ENCODE data around the gene CTIF. TPM values are rescaled to one million over a fixed set of nuclear protein-coding genes. Genes with fewer than 3 reads are reported as not detected.

The CTIF gene
- total RNA-seq, 1 experiment from 2014 or later: 8.3 TPM

DNA sequence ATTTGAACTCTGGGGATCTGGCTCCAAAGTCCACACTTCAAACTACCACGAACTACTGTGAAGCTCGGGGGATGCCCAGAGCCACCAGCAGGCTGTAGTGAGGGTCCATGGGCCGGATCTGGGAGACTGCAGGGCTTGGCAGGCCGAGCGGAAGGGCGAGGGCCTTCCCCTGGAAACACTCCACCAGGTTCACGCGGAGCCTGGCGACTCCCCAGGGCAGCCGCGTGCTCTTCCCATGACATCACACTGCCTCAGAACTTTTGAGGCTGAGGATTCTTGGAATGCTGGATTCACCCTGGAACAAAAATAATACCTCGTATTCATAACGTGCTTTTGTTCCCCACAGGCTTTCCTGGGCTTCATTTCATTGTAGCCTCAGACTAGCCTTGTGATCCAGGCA, 210.9 kb downstream of the CTIF start:
- no peak for DNase-seq (ENCODE audit: low spot score)

DNA sequence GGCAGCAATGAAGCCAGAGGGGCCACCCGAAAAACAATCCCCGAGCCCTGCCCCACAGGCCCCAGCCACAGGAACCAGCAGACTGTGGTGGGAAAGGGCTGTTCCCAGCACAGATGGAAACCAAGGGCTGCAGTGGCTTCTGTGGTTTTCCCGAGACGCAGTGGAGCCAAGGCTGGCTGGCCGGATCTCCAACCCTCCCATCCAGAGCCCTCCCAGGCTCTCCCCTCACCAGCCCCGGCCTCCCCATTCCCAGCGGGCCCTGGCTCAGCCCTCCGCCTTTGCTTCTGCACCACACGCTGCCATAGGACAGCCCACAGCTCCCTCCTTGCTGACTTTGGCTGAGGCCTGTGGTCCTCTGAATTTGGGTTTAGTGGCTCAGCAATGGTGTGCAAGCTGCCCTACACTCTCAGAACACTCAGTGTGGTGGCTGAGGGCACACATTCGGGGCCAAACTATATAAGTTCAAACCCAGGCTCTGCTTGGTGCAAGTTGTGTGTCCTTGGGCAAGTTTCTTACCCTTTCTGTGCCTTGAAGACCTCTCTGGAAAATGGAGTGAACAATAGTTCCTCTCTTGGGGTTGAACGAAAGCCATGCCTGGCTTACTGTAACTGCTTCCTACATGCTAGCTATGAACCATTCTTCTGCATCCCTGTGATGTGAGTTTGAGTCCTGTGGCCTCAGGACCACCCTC, 211.8 kb downstream of the CTIF start:
- DNase-seq (ENCODE audit: low spot score): no peak

DNA sequence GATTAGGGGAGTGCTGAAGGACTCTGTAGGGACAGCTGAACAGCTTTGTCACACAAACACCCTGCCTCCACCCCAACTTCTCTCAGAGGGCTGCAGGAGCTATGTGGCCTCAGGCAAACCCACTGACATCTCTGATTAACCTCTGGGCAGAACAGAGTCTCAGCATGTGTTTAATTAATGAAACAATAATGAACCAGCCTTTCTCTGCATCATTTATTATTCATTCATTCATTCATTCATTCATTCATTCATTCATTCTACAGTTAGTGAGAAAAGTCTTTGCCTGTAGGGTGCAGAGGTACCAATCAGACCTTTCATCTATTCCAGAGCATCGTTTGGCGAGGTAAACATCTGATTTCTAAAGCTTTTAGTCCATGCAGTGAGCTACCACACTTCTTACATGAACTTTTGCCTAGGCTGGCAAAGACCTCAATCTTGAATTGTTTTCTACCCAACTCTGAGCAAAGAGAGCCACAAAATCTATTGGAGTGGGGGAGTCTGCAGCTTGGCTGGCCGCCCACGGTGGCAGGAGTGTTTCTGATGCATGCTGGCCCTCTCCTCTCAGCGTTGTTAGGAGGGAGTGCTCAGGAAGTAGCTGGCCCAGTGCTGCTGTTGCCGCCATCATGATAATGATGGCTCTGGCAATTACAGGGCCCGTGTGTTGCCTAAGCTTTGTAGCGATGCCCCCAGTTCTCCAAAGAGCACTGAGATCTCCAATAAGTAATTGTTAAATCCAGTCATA, 213.1 kb downstream of the CTIF start:
- no peak for DNase-seq (ENCODE audit: low spot score)

- no peak for DNase-seq (ENCODE audit: low spot score)
These were observed 213.6 kb downstream of the CTIF start for GRCh38 chr18:48752478-48752877.

- DNase-seq (ENCODE audit: low spot score): no peak
These were observed 214.1 kb downstream of the CTIF start for GRCh38 chr18:48752928-48753327.

GRCh38 chr18:48753691-48754090, 214.9 kb downstream of the CTIF start:
- DNase-seq (ENCODE audit: low spot score): no peak

DNA sequence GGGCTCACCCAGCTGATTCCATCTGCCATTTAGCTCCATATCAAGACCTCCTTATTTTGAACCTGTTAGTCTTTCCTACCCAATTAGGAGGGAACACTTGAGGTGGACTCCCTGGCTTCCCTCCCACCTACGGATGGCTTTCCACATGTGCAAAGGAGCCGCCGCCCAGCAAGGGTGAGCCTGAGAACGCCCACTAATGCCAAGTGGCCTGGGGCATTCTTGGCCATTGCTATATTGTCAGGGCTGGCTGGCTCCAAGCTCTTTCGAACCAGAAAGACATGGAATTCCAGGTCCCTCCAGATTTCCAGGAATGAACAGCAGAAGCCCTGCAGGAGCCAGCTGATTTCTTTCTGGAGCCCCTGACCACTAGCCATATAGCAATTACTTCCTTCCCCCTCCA, 215.7 kb downstream of the CTIF start:
- no peak for DNase-seq (ENCODE audit: low spot score)

- DNase-seq (ENCODE audit: low spot score): no peak
These were observed 216.2 kb downstream of the CTIF start for GRCh38 chr18:48754993-48755473.

DNA sequence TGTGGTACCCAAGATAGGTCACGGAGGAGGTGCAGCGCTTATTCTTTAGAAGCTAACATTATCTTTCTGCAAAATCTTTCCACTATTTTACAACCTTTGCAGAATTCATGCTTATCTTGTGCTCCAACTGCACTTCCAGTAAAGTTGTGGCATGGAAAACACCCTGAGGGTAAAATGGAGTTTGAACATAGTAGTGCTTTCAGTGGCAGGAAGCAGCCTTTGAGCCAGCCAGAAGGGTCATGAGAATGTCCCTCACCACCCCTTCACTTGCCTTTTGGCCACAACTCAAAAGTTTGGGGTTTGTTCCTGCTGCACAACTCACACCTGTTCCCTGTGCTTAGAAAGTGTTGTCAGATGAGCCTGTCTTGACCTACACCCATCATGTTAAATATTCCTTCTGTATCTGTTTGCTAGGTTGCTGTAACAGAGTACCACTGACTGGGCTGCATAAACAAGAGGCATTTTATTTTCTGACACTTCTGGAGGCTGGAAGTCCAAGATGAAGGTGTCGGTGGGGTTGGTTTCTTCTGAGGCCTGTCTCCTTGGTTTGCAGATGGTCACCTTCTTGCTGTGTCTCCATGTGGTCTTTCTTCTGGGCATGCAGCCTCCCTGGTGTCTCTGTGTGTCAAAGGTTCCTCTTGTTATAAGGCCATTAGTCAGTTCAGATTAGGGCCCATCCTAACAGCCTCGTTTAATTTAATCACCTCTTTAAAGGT, 217.8 kb downstream of the CTIF start:
- no peak for DNase-seq (ENCODE audit: low spot score)

DNA sequence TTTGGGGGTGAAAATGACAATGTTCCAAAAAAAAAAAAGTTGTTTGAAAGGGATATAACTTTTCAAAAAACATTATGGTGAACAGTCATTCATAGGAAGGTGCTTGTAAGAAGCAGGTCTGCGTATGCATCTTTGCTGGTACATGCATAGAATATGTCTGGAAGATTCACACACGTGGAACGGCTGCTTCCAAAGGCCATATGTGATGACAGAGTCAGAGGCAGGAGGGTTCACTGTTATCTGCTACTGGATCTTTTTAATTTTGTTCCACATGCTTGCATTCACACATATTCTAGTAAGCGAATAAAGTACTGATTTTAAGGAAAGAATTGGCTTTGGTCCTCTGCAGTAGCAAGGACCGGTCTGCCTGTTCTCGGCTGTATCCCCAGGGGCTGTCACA, 218.5 kb downstream of the CTIF start:
- no peak for DNase-seq (ENCODE audit: low spot score)

- no peak for DNase-seq (ENCODE audit: low spot score)
These were observed 219.1 kb downstream of the CTIF start for GRCh38 chr18:48757906-48758305.

DNA sequence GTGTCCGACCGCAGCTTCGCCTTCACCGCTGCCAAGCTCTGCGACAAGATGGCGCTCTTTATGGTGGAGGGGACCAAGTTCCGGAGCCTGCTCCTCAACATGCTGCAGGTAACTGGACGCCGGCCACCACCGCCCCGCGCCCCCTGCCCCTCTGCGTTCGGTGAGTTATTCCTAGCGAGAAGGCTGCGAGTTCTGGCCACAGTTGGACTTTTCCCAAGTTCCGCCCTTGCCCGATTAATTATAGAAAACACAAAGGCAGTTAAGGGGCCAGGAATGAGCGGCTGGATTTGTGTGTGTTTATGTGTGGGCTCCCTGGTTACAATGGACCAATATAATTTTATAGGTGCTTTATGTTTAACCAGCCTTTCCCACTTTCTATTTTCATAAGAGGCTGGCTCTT, 222.8 kb downstream of the CTIF start:
- DNase-seq (ENCODE audit: low spot score): peak; percentile 84

- DNase-seq (ENCODE audit: low spot score): no peak
These were observed 223.2 kb downstream of the CTIF start for GRCh38 chr18:48762022-48762421.

- DNase-seq (ENCODE audit: low spot score): no peak
These were observed 224.2 kb downstream of the CTIF start for GRCh38 chr18:48762836-48763718.

GRCh38 chr18:48763719-48764100, 224.9 kb downstream of the CTIF start:
- DNase-seq (ENCODE audit: low spot score): peak; percentile 13

GRCh38 chr18:48765053-48765452, 226.2 kb downstream of the CTIF start:
- DNase-seq (ENCODE audit: low spot score): no peak

DNA sequence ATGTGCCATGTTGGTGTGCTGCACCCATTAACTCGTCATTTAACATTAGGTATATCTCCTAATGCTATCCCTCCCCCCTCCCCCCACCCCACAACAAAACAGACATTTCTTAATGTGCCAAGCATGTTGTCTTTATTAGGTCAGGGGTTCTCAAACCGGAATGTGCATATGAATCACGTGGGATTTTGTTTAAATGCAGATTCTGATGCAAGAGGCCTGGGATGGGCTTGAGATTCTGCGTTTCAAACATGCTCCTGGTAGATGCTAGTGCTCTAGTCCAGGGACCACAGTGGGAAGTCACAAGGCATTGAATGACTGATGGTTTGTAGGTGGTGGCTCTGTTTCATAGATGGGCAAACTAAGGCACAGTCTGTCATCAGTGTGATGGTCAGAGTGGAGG, 227.2 kb downstream of the CTIF start:
- DNase-seq (ENCODE audit: low spot score): peak; percentile 15

DNA sequence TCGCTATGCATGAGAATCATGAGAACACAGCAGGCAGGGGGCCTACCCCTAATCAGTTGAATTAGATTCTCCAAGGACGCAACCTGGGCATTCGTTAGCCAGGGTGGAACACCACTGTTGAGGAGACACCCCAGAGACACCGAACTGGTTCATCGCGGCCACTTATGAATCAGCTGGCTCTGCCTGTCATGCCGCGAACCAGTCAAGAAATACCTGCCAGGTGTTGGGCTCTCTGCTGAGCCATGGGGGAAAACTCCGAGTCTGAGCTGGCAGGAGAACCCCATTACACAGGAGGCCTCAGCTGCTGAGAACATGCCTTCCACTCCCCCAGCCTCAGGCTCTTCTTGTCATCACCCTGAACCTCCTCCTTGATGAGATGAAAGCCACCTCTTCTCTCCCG, 227.7 kb downstream of the CTIF start:
- DNase-seq (ENCODE audit: low spot score): peak; percentile 7

DNA sequence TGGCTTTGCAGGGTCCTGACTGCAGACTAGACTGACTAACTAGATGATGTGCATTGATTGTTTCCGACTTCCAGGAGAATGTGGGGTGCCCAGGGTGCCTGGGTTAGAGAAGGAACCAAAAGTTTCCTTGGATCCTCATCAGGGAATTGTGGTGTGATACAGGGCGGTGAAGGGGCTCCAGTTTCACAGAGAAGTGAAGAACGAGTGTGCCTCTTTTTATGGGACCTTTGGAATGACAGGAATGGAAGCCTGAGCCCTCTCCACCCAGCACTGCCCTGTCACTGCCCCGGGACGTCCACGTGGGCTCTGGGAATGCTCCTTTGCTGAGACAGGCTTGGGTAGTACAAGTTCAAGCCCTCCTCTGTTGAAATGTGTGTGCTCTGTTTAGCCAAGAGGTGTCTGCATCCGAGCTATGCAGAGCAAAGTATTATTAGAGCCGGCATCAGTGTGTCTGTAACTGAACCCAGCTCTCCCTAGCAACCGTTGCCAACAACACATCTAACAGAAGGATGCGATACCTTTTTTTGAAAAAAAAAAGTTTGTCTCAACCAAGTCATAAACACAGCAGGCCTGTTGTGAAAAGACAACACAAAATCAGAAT, 228.4 kb downstream of the CTIF start:
- DNase-seq (ENCODE audit: low spot score): peak; percentile 76

DNA sequence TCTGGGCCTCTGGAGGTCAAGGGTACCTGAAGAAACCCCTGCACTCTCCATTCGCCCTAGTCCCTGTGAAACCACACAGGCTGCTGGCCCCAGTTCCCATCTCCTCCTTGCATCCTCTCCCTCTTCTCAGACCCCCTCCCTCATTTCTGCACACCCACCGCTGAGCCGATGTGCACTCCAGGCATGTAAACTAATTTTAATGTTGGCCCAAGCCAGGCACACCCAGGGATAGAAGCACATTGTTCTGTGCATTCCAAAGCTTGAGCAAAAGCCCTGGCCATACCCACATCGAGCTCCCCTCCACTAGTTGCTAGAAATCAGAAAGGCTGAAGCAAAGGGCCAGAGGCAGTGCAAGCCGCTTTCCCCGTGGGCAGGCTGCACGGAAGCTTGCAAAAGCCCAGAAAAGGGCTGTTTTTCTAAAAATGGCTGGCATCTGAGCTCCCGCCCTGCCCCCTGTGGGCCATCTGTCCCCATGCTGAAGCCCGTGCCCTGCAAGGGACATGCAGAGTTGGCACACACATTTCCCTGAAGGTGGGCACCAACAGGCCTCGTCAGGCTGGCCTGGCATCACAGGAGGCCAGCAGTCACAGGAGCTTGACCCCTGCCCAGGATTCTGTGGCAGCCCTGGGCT, 230.3 kb downstream of the CTIF start:
- DNase-seq (ENCODE audit: low spot score): no peak

GRCh38 chr18:48770243-48770642, 231.4 kb downstream of the CTIF start:
- no peak for DNase-seq (ENCODE audit: low spot score)

Data from HT-29 (cell line).